ENCODE measurements around the gene AP1S3.
A peak's percentile ranks its signal among the peaks of the same experiment; 100 is the strongest.
"Not testable (repeated sequence)": the region's sequence is repeated elsewhere in the genome, so short reads cannot be mapped to it uniquely, and the experiment has no call there.

The AP1S3 gene

GRCh38 chr2:223797811-223798721 lies 39.3 kb downstream of the AP1S3 start:
- DNase-seq: no peak

DNA sequence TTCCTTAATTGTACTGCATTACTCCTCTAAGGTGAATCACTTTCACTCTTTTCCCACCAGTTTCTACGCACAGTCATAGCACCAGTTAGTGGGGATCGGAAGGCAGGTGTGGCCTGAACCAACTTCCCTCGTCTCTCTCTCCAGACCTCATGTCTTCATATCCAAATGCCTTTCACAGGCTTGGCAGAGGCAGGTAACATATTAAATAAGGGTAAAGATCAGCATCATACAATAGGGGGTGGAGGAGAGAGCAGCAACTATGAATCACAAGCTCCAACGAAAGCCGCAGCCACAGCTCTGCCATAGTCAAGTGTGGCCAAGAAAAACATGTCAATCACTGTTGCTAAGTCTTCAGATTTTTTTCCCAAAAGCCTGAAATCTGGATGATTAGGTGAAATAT lies 40.3 kb downstream of the AP1S3 start:
- no peak for DNase-seq

DNA sequence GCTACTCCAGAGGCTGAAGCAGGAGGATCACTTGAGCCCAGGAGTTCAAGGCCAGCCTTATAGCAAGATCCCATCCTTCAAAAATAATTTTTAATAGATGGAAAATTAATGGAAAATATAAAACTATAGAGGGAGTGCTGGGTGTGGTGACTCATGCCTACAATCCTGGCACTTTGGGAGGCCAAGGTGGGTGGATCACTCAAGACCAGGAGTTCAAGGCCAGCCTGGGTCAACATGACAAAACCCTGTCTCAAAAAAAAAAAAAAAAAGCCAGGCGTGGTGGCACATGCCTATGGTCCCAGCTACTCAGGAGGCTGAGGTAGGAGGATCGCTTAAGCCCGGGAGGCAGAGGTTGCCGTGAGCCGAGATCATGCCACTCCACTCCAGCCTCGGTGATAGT lies 48.0 kb downstream of the AP1S3 start:
- DNase-seq: no peak

DNA sequence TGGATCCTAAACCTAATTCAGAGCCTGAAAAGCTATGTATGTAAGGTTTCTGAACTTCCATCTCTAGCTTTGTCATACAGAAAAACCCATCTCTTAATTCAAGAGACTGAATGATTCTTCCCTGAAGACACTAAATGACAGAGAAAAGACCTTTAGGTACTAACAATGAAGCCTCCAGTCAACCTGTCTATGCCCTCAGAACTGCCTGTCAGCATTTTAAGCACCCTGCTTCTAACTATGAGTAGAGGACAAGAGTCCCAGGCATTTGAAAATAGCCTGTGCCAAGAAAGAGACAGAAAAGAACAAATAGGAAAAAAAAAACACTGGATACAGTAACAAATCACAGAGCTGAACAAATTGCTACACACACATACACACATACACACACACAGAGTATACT lies 48.6 kb downstream of the AP1S3 start:
- no peak for DNase-seq

GRCh38 chr2:223788106-223788505 lies 49.3 kb downstream of the AP1S3 start:
- not testable (repeated sequence) for DNase-seq

GRCh38 chr2:223787358-223787757 lies 50.0 kb downstream of the AP1S3 start:
- DNase-seq: no peak

- DNase-seq: no peak
Measured at GRCh38 chr2:223786943-223787342, 50.4 kb downstream of the AP1S3 start.

DNA sequence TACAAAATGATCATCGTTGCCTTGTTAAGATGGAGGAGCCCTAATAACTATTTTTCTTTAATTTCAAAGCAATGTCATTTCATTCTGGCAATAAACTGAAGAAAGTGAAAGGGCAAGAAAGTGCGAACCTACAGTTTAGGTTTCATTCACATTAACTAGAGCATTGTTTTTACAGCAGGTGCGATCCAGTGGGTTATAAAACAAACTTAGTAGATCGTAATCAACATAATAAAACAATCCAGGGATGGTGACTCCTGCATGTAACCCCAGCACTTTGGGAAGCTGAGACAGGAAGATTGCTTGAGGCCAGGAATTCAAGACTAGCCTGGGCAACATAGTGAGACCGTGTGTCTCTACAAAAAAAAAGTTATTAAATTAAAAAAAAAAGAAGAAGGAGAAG lies 51.1 kb downstream of the AP1S3 start:
- no peak for DNase-seq

- no peak for DNase-seq
Measured at GRCh38 chr2:223784221-223784772, 53.1 kb downstream of the AP1S3 start.

DNA sequence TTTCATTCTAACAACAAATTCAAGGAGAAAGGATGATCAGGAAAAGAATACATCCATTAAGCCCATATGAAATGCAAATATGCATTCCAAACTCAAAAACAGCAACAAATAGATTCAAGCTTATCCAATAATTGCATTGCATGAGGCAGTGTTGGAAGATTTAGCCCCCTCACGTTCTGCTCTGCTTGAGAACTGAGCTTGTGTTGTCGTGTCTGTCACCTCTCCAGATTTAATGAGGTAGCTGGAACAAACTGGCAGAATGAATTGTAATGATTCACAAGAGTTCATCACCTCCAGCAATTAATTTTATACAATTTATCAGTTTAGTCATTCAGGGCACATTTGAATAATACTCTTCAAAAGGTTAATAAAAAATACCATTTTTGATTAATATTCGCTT lies 54.8 kb downstream of the AP1S3 start:
- no peak for DNase-seq

DNA sequence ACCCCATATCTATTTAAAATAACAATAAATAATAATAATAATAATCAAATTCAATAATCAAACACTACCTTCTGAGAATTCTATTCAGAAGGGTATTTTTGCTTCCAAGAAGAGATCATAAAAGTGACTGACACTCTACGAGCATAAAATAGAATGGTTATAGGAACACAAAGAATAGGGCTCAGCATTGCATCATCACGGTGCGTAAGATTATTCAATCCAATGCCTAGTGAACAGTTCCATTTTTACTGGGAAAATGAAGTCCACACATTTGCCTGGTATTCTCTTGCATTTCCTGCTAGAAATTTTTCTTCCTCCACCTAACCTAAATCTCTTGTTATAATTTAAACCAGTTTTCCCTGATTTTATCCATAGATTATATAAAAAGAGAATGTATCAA lies 55.8 kb downstream of the AP1S3 start:
- no peak for DNase-seq

DNA sequence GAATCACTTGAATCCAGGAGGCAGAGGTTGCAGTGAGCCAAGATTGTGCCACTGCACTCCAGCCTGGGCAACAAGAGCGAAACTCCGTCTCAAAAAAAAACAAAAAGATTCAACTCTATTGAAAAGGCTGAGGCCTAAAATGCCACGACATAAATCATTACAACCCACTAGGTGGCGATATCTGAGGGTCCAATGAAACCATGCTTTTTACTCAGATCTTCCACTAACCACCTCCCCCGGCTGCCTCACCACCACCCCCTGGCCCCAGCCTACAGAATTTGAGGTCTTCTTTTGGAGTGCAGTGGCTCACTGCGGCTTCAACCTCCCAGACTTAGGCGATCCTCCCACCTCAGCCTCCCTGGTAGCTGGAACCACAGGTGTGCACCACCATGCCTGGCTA lies 57.5 kb downstream of the AP1S3 start:
- peak; percentile 21 for DNase-seq

DNA sequence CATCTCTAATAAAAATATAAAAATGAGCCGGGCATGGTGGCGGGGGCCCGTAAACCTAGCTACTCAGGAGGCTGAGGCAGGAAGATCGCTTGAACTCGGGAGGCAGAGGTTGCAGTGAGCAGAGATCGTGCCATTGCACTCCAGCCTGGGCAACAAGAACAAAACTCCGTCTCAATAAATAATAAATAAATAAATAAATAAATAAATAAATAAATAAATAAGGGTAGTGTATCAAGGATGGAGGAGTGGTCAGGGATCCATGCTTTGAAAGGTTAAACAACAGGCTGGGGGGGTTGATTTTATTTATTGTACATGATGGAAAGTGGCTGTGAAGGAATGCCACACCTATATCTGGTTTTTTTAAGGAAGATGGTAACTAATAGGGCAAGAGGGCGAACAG lies 63.2 kb downstream of the AP1S3 start:
- no peak for DNase-seq

- DNase-seq: no peak
Measured at GRCh38 chr2:223772363-223772762, 65.0 kb downstream of the AP1S3 start.

DNA sequence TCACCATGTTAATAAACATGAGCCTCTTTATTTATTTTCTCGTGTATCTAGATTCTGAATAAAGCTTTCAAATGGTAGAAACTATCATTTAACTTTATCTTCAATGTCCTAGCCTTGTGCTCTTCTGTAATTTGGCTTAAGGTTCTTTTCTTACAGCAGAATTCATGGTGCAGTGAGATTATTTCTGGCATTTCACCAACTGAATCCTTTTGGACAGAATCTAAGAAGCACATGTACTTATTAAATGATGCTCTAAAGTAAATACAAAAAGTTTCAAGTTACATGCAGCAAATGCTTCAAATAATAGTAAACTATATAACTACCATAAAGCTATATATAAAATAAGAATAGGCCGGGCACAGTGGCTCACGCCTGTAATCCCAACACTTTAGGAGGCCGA lies 65.9 kb downstream of the AP1S3 start:
- DNase-seq: no peak

- DNase-seq: no peak
Measured at GRCh38 chr2:223768179-223768578, 69.2 kb downstream of the AP1S3 start.

GRCh38 chr2:223767341-223767740 lies 70.0 kb downstream of the AP1S3 start:
- no peak for DNase-seq

GRCh38 chr2:223765221-223765785 lies 72.1 kb downstream of the AP1S3 start:
- DNase-seq: no peak

DNA sequence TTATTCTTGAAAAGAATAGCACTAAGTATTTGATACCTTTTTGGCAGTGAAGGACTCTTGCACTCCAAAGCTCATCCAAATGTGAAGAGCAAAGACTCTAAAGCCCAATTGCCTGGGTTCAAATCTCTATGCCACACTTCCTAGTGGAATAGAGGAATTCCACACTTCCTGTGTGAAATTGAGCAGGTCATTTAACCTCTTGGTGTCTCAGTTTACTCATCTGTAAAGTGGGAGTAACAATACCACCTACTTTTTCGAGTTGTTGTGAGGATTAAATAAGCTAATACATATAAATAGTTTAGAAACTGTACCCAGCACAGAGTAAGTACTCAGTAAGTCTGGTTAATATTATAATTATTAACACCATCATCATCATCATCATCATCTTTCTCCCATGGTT lies 72.6 kb downstream of the AP1S3 start:
- DNase-seq: no peak

GRCh38 chr2:223762853-223763252 lies 74.5 kb downstream of the AP1S3 start:
- DNase-seq: no peak

DNA sequence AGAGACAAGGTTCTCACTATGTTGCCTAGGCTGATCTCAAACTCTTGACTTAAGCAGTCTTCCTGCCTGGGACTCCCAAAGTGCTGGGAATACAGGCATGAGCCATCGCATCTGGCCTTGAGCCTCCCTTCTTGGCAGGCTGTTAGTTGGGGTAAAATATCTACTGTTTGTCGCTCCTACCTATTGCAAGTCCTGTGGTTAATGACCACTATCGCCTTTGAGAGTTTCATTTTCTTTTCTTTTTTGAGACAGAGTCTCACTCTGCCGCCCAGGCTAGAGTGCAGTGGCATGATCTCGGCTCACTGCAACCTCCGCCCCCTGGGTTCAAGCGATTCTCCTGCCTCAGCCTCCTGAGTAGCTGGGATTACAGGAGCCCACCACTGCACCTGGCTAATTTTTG lies 75.6 kb downstream of the AP1S3 start:
- not testable (repeated sequence) for DNase-seq

DNA sequence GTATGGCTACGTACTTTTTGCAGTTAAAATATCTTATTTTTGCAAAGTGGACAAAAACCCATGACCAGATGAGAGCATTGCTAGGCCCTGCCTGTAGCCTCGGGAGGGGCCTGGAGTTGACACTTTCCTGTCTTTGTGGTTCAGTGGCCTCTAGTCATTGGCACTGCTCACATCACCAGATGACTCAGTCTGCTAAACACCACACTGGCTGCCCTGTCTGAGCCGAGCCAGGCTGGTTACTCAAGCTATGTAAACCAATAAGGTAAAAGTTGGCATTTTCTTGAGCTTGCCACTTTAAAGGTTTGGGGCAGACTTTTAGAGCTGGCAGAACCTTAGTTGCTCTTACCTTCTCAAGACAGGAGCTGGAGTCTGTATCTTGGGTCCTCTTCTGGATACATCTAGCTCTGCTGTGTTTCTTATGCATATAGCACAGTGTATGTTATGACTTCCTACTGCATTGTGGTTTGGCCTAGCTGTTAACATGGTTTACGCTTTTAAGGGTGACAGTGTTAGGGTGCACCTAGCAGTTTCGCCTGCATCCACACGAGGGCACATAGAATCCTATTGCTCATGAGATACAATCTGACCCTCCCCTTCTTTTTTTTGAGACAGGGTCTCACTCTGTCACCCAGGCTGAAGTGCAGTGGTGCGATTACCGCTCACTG lies 76.4 kb downstream of the AP1S3 start:
- DNase-seq: peak; percentile 31

DNA sequence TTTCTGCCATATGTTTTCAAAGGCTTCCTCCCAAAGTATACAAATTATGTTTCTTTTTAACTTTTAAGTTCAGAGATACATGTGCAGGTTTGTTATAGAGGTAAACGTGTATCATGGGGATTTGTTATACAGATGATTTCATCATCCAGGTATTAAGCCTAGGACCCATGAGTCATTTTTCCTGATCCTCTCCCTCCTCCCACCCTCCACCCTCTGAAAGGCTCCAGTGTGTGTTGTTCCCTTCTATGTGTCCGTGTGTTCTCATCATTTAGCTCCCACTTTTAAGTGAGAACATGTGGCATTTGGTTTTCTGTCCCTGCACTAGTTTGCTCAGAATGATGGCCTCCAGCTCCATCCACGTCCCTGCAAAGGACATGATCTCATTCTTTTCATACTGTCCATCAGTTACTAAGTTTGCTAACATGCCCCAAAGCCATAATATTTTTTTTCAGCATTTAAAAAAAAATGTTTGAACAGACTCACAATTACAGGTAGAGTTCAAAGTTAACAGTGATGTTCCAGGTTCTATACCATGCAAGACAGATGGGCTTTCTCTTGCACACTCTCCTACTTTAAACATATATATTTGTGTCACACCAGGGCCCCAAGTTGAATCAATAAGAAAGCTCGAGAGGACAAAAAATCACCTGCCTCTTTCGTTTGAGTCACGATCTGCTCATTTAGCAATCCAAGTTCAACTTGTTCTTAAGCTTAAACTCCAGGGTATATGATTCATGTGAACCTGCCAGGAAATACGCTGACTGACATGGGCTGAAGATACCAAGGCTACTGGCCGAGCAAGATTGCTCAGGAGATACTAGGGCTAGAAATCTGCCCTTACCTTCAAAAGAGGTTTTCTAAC lies 77.6 kb downstream of the AP1S3 start:
- DNase-seq: no peak
